Neural cell (in vitro differentiated cells): Measurements from ENCODE around the gene SLC4A1. TPM values are rescaled to one million over a fixed set of nuclear protein-coding genes. Genes with fewer than 3 reads are reported as not detected.

ENCODE experiments used
- H2AFZ ChIP-seq: fragments of 200-600, 300-800 bp; sonication (generic), shearing (Covaris generic); 2 replicates; pipeline ENCODE4 v1.6.0; 2014; ENCODE audit warnings: low read depth, mild to moderate bottlenecking, antibody characterized with exemption, low read length, moderate library complexity
- H3F3A ChIP-seq: fragments of 200-600 bp; shearing (Covaris generic); 2 replicates; pipeline ENCODE4 v1.6.1; 2016; ENCODE audit warnings: mild to moderate bottlenecking, moderate library complexity, mixed read lengths, antibody characterized with exemption, low read length; ENCODE audit not compliant: insufficient read depth, poor library complexity, severe bottlenecking
- H3K27ac ChIP-seq: fragments of 200-600, 300-800 bp; sonication (generic), shearing (Covaris generic); 2 replicates; pipeline ENCODE4 v1.5.1; 2014; ENCODE audit warnings: mild to moderate bottlenecking, low read length, moderate library complexity
- H3K27me3 ChIP-seq: fragments of 300-800, 200-600 bp; sonication (generic), shearing (Covaris generic); 2 replicates; pipeline ENCODE4 v1.6.0; 2014; ENCODE audit warnings: mild to moderate bottlenecking, low read depth, low read length, moderate library complexity; ENCODE audit not compliant: insufficient read depth
- H3K36me3 ChIP-seq: fragments of 300-800, 200-600 bp; sonication (generic), shearing (Covaris generic); 2 replicates; pipeline ENCODE4 v1.5.1; 2014; ENCODE audit warnings: mild to moderate bottlenecking, antibody characterized with exemption, low read length, moderate library complexity; ENCODE audit not compliant: insufficient read depth
- H3K4me2 ChIP-seq: fragments of 300-800, 200-600 bp; sonication (generic), shearing (Covaris generic); 2 replicates; pipeline ENCODE4 v1.6.0; 2014; ENCODE audit warnings: mild to moderate bottlenecking, low read length
- H3K4me3 ChIP-seq: fragments of 300-800, 200-600 bp; sonication (generic), shearing (Covaris generic); 2 replicates; pipeline ENCODE4 v1.5.1; 2014; ENCODE audit warnings: mild to moderate bottlenecking, low read length, moderate library complexity
- H3K79me2 ChIP-seq: fragments of 200-600 bp; shearing (Covaris generic); replicated peaks from 2 replicates; pipeline ENCODE4 v1.6.0; 2014; ENCODE audit warnings: mild to moderate bottlenecking, low read length, moderate library complexity; ENCODE audit not compliant: insufficient read depth
- H3K9ac ChIP-seq: fragments of 300-800, 200-600 bp; sonication (generic), shearing (Covaris generic); 2 replicates; pipeline ENCODE4 v1.6.1; 2016; ENCODE audit warnings: mild to moderate bottlenecking, low read length, mixed read lengths
- H3K9me2 ChIP-seq: fragments of 200-600 bp; shearing (Covaris generic); 2 replicates; pipeline ENCODE4 v1.6.1; 2016; ENCODE audit warnings: mild to moderate bottlenecking, low read length, mixed read lengths; ENCODE audit not compliant: insufficient read depth
- H3K9me3 ChIP-seq: fragments of 200-600, 300-800 bp; sonication (generic), shearing (Covaris generic); 2 replicates; pipeline ENCODE4 v1.6.1; 2016; ENCODE audit warnings: mild to moderate bottlenecking, mixed run types, low read length, moderate library complexity, mixed read lengths
- H4K20me1 ChIP-seq: fragments of 200-600 bp; shearing (Covaris generic); 2 replicates; pipeline ENCODE4 v1.6.1; 2016; ENCODE audit warnings: mild to moderate bottlenecking, mixed run types; ENCODE audit not compliant: insufficient read depth
- EP300 ChIP-seq: fragments of 450-650 bp; conservative IDR thresholded peaks from 2 replicates; pipeline ENCODE4 v1.6.1; 2014; ENCODE audit warnings: antibody characterized with exemption, mild to moderate bottlenecking, moderate library complexity; ENCODE audit not compliant: poor library complexity, severe bottlenecking
- EZH2 ChIP-seq: fragments of 200-600, 300-800 bp; shearing (Covaris generic), sonication (generic); IDR thresholded peaks from 2 replicates; pipeline ENCODE4 v1.6.1; 2014; ENCODE audit warnings: antibody characterized with exemption, low read length, borderline replicate concordance, mild to moderate bottlenecking; ENCODE audit not compliant: insufficient read depth, poor library complexity, severe bottlenecking
- MXI1 ChIP-seq: fragments of 450-650 bp; conservative IDR thresholded peaks from 2 replicates; pipeline ENCODE4 v1.6.1; 2014; ENCODE audit warnings: antibody characterized with exemption, mild to moderate bottlenecking; ENCODE audit not compliant: poor library complexity, severe bottlenecking
- POLR2AphosphoS5 ChIP-seq: IDR thresholded peaks from 2 replicates; pipeline ENCODE4 v1.6.1; 2012
- RAD21 ChIP-seq: fragments of 450-650 bp; conservative IDR thresholded peaks from 2 replicates; pipeline ENCODE4 v1.6.1; 2014; ENCODE audit warnings: antibody characterized with exemption, mild to moderate bottlenecking, moderate library complexity
- SMC3 ChIP-seq: fragments of 450-650 bp; conservative IDR thresholded peaks from 2 replicates; pipeline ENCODE4 v1.6.1; 2014; ENCODE audit warnings: antibody characterized with exemption, mild to moderate bottlenecking, moderate library complexity; ENCODE audit not compliant: poor library complexity
- TAF1 ChIP-seq: IDR thresholded peaks from 2 replicates; pipeline ENCODE4 v1.6.1; 2012; ENCODE audit warnings: low read depth
- polyA plus RNA-seq: library from polyadenylated mRNA; depleted of rRNA; stranded (reverse); fragments of >200 nt; gene quantifications from 2 replicates; pipeline ENCODE4 v1.2.3, GENCODE V29; 2014
- TF ChIP-seq, protein P1 (sequence below): IDR thresholded peaks from 2 replicates; pipeline ENCODE4 v1.6.1; 2012; ENCODE audit warnings: borderline replicate concordance
- TF ChIP-seq, protein P2 (sequence below): fragments of 450-650 bp; IDR thresholded peaks from 2 replicates; pipeline ENCODE4 v1.5.1; 2014; ENCODE audit warnings: antibody characterized with exemption, mild to moderate bottlenecking, moderate library complexity; ENCODE audit not compliant: poor library complexity, severe bottlenecking

Gene SLC4A1
- polyA plus RNA-seq, 1 donor from 2014 or later: 0.05 TPM

DNA sequence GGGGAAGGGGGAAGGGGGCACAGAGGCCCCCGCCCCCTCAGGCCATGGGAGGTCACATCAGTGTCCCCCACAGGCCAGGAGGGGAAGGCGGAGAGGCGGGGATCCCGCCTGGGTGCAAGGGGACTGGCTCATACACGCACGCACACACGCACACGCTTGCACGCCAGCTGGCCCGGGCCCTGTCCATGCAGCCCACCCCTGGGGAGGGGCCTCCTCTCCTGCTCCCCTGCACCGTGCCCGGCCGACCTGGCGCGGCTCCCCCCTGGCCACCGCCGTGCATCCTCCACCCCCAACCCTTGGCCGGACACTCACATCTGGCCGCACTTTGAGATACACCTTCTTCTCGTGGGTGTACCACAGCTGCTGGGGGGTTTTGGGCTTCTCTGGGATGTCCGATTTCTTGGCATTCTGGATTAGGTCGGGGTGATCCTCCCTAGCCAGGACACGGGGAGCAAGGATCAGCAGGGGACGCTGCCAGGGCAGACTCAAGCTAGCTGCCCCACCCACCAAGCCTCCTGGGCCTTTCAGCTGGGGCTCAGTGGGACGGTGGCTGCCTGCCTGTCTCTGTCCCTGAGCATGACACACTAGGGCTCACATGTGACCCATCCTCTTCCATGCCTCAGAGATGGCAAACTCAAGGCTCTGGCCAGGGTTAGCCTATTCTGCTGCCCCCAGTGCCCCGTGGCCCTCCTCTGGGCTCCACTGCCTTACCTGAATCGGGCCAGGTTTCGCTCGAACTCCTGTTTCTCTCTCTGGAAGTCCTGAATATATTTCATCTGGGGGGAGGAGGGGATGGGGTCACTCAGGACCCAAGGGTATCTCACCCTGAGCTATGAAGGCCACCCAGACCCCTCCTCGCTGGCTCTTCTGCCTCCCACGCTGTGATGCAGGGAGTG lies 55.2 kb downstream of the SLC4A1 start:
- Histone ChIP-seq H3K4me3 (no peak overlapping the region), H4K20me1 (peaks cover 18% of the 10 kb centered on the region), H3K36me3 (peaks cover 19% of the 10 kb centered on the region), H3K79me2 (peaks cover 20% of the 10 kb centered on the region), H2AFZ (no peak overlapping the region), H3F3A (no peaks in the 10 kb centered on the region), H3K9me3 (no peaks in the 10 kb centered on the region), H3K9ac (no peak overlapping the region), H3K27me3 (no peaks in the 10 kb centered on the region), H3K4me2 (no peak overlapping the region), H3K9me2 (no peaks in the 10 kb centered on the region), H3K27ac (no peak overlapping the region)
- no peak for TF ChIP-seq SMC3
- TF ChIP-seq, protein P1, sequence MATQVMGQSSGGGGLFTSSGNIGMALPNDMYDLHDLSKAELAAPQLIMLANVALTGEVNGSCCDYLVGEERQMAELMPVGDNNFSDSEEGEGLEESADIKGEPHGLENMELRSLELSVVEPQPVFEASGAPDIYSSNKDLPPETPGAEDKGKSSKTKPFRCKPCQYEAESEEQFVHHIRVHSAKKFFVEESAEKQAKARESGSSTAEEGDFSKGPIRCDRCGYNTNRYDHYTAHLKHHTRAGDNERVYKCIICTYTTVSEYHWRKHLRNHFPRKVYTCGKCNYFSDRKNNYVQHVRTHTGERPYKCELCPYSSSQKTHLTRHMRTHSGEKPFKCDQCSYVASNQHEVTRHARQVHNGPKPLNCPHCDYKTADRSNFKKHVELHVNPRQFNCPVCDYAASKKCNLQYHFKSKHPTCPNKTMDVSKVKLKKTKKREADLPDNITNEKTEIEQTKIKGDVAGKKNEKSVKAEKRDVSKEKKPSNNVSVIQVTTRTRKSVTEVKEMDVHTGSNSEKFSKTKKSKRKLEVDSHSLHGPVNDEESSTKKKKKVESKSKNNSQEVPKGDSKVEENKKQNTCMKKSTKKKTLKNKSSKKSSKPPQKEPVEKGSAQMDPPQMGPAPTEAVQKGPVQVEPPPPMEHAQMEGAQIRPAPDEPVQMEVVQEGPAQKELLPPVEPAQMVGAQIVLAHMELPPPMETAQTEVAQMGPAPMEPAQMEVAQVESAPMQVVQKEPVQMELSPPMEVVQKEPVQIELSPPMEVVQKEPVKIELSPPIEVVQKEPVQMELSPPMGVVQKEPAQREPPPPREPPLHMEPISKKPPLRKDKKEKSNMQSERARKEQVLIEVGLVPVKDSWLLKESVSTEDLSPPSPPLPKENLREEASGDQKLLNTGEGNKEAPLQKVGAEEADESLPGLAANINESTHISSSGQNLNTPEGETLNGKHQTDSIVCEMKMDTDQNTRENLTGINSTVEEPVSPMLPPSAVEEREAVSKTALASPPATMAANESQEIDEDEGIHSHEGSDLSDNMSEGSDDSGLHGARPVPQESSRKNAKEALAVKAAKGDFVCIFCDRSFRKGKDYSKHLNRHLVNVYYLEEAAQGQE: no peak
- no peak for TF ChIP-seq MXI1
- TF ChIP-seq, protein P2, sequence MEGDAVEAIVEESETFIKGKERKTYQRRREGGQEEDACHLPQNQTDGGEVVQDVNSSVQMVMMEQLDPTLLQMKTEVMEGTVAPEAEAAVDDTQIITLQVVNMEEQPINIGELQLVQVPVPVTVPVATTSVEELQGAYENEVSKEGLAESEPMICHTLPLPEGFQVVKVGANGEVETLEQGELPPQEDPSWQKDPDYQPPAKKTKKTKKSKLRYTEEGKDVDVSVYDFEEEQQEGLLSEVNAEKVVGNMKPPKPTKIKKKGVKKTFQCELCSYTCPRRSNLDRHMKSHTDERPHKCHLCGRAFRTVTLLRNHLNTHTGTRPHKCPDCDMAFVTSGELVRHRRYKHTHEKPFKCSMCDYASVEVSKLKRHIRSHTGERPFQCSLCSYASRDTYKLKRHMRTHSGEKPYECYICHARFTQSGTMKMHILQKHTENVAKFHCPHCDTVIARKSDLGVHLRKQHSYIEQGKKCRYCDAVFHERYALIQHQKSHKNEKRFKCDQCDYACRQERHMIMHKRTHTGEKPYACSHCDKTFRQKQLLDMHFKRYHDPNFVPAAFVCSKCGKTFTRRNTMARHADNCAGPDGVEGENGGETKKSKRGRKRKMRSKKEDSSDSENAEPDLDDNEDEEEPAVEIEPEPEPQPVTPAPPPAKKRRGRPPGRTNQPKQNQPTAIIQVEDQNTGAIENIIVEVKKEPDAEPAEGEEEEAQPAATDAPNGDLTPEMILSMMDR: no peak
- no peak for TF ChIP-seq POLR2AphosphoS5
- no peak for TF ChIP-seq EZH2
- no peak for TF ChIP-seq EP300
- no peak for TF ChIP-seq RAD21
- no peak for TF ChIP-seq TAF1

- H3K27ac ChIP-seq: no peak overlapping the region
- no peaks in the 10 kb centered on the region for H3K27me3 ChIP-seq
- peaks cover 7% of the 10 kb centered on the region for H4K20me1 ChIP-seq
- TF ChIP-seq EZH2 (no peak), TAF1 (no peak), RAD21 (no peak), MXI1 (no peak), EP300 (no peak), POLR2AphosphoS5 (no peak), SMC3 (no peak)
- TF ChIP-seq, protein P1: no peak
- TF ChIP-seq, protein P2: no peak
- no peaks in the 10 kb centered on the region for H3K9me2 ChIP-seq
- H3K4me3 ChIP-seq: no peak overlapping the region
- peaks cover 9% of the 10 kb centered on the region for H3K79me2 ChIP-seq
- H3F3A ChIP-seq: no peaks in the 10 kb centered on the region
- no peak overlapping the region for H2AFZ ChIP-seq
- H3K9ac ChIP-seq: no peak overlapping the region
- peaks cover 19% of the 10 kb centered on the region for H3K36me3 ChIP-seq
- no peaks in the 10 kb centered on the region for H3K9me3 ChIP-seq
- no peak overlapping the region for H3K4me2 ChIP-seq
These were observed 56.4 kb downstream of the SLC4A1 start for GRCh38 chr17:44211281-44212265.
